GM21526 (cell line): ENCODE measurements around the gene ZNF394.
A peak's percentile ranks its signal among the peaks of the same experiment; 100 is the strongest.

Experiments
- ATAC-seq: cut with Tn5 transposase; IDR thresholded peaks from one replicate; pipeline ENCODE4 v1.9.1; 2021; ENCODE audit warnings: moderate library complexity; ENCODE audit not compliant: unreplicated experiment, low FRiP score

The ZNF394 gene

GRCh38 chr7:99497766-99498545 is 2.1 kb downstream of the ZNF394 start:
- no peak for ATAC-seq

GRCh38 chr7:99493823-99494222 is 6.3 kb downstream of the ZNF394 start:
- no peak for ATAC-seq

GRCh38 chr7:99490878-99491277 is 9.2 kb downstream of the ZNF394 start:
- ATAC-seq: no peak

- ATAC-seq: no peak
These were observed 10.8 kb downstream of the ZNF394 start for GRCh38 chr7:99489235-99489634.

GRCh38 chr7:99485094-99485493 is 15.0 kb downstream of the ZNF394 start:
- no peak for ATAC-seq

GRCh38 chr7:99478464-99479440 is 21.3 kb downstream of the ZNF394 start:
- no peak for ATAC-seq

- ATAC-seq: no peak
These were observed 24.0 kb downstream of the ZNF394 start for GRCh38 chr7:99476107-99476506.

GRCh38 chr7:99473315-99473596 is 26.8 kb downstream of the ZNF394 start:
- no peak for ATAC-seq

GRCh38 chr7:99472561-99473314 is 27.3 kb downstream of the ZNF394 start, which contains the start of gene ZNF789:
TSS of gene ZNF789 (plus strand) at chr7:99472890. CDS start at chr7:99476457, 3,567 bp downstream.
- peak; percentile 87 for ATAC-seq

GRCh38 chr7:99469381-99470065 is 30.6 kb downstream of the ZNF394 start:
- no peak for ATAC-seq

- no peak for ATAC-seq
These were observed 31.7 kb downstream of the ZNF394 start for GRCh38 chr7:99468336-99468918.

- ATAC-seq: no peak
These were observed 34.7 kb downstream of the ZNF394 start for GRCh38 chr7:99465421-99465768.

- no peak for ATAC-seq
These were observed 38.9 kb downstream of the ZNF394 start for GRCh38 chr7:99461221-99461620.

- ATAC-seq: no peak
These were observed 39.4 kb downstream of the ZNF394 start for GRCh38 chr7:99460651-99461050.

GRCh38 chr7:99459087-99459486 is 41.0 kb downstream of the ZNF394 start:
- ATAC-seq: no peak

GRCh38 chr7:99457650-99458493 is 42.2 kb downstream of the ZNF394 start:
- ATAC-seq: no peak

- no peak for ATAC-seq
These were observed 42.9 kb downstream of the ZNF394 start for GRCh38 chr7:99457050-99457649.

- no peak for ATAC-seq
These were observed 43.8 kb downstream of the ZNF394 start for GRCh38 chr7:99456288-99456687.

- no peak for ATAC-seq
These were observed 44.2 kb downstream of the ZNF394 start for GRCh38 chr7:99455874-99456273.
